Uterus (tissue), 4 donors: Measurements from ENCODE around the gene LCE2D. TPM values are rescaled to one million over a fixed set of nuclear protein-coding genes. Genes with fewer than 3 reads are reported as not detected.

Source experiments
- DNase-seq, 2 donors: peaks; one replicate each; pipeline ENCODE4 v3.0.0-alpha.2; 2019 to 2020
- H3K27ac ChIP-seq, 2 donors: fragments of 200-600 bp; sonication (generic); 1 replicate in 1 of 2; 2 replicates in 1 of 2; pipeline ENCODE4 v1.5.1; 2016 to 2018
- H3K27me3 ChIP-seq, 2 donors: fragments of 200-600 bp; sonication (generic); one replicate each; pipeline ENCODE4 v1.5.1; 2018 to 2019; ENCODE audit warnings: control low read depth in 1 of 2
- H3K36me3 ChIP-seq, 2 donors: fragments of 200-600 bp; sonication (generic); one replicate each; pipeline ENCODE4 v1.5.1; 2019; ENCODE audit warnings: control low read depth in 1 of 2
- H3K4me1 ChIP-seq, 2 donors: fragments of 200-600 bp; sonication (generic); one replicate each; pipeline ENCODE4 v1.5.1; 2018 to 2019; ENCODE audit warnings: control low read depth in 1 of 2
- H3K4me3 ChIP-seq, 2 donors: fragments of 200-600 bp; sonication (generic); 1 replicate in 1 of 2; 2 replicates in 1 of 2; pipeline ENCODE4 v1.5.1; 2018 to 2019; ENCODE audit warnings: mild to moderate bottlenecking in 1 of 2
- H3K9me3 ChIP-seq, 2 donors: fragments of 200-600 bp; sonication (generic); one replicate each; pipeline ENCODE4 v1.5.1; 2019; ENCODE audit warnings: control low read depth in 1 of 2
- POLR2A ChIP-seq, 2 donors: fragments of 450-650 bp; IDR thresholded peaks; one replicate each; pipeline ENCODE4 v1.6.1; 2016; ENCODE audit warnings: antibody characterized with exemption in 2 of 2, mild to moderate bottlenecking in 1 of 2, moderate library complexity in 1 of 2
- intact Hi-C: fragments of 100-400 bp; cut with DNase I; formaldehyde crosslinking; loops from one replicate; pipeline ENCODE4 v1.15.1; 2023; ENCODE audit warnings: low total_unique reads
- total RNA-seq, 4 donors: library from RNA; depleted of rRNA in 3 of 4; stranded (reverse); fragments of >200 nt in 3 of 4; gene quantifications; one replicate each; pipeline versions ENCODE4 v1.1.0 to v1.2.4, GENCODE V29; 2014 to 2023
- TF ChIP-seq, protein P1 (sequence below), 4 experiments: fragments of 200-600 bp in 2 of 4; fragments of 450-650 bp in 2 of 4; sonication (generic) in 2 of 4; IDR thresholded peaks; one replicate each; pipeline ENCODE4 v1.5.1; 2016 to 2019; ENCODE audit warnings: antibody characterized with exemption in 4 of 4, mild to moderate bottlenecking in 2 of 4, moderate library complexity in 1 of 4
- donor health status: DM: yes; HTN: yes; CAD: no.

LCE2D gene
- total RNA-seq, 4 donors from 2014 or later = not detected

DNA sequence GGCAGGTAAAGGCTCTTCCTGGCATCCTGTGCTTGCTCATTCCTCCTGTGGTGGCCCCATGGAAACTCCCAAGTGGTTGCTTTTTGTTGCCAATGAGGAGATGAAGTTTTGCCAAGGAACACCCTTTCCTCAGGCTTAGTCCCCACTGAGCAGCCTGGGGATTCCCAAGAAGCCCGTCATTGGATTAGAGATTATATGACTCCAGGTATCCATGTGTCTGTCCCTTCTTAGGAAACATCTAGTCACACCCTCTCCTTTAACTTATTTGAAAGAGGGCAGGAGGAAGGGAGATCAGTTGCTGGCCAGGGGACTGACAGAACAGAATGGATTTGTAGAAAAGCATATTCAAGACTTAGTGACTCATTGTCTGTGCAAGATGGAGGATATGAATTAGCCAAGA, 36.4 kb upstream of the LCE2D start:
- H3K4me1 ChIP-seq = no peaks in the 10 kb centered on the region
- TF ChIP-seq POLR2A (IDR thresholded peaks at IDR 0.05) = no peak
- TF ChIP-seq, protein P1, sequence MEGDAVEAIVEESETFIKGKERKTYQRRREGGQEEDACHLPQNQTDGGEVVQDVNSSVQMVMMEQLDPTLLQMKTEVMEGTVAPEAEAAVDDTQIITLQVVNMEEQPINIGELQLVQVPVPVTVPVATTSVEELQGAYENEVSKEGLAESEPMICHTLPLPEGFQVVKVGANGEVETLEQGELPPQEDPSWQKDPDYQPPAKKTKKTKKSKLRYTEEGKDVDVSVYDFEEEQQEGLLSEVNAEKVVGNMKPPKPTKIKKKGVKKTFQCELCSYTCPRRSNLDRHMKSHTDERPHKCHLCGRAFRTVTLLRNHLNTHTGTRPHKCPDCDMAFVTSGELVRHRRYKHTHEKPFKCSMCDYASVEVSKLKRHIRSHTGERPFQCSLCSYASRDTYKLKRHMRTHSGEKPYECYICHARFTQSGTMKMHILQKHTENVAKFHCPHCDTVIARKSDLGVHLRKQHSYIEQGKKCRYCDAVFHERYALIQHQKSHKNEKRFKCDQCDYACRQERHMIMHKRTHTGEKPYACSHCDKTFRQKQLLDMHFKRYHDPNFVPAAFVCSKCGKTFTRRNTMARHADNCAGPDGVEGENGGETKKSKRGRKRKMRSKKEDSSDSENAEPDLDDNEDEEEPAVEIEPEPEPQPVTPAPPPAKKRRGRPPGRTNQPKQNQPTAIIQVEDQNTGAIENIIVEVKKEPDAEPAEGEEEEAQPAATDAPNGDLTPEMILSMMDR (IDR thresholded peaks at IDR 0.05) = no peak
- no peaks in the 10 kb centered on the region for H3K9me3 ChIP-seq
- no peak overlapping the region for H3K4me3 ChIP-seq
- H3K36me3 ChIP-seq = no peaks in the 10 kb centered on the region
- no peaks in the 10 kb centered on the region for H3K27me3 ChIP-seq
- no peak for DNase-seq
- intact Hi-C loops = no loop called here
- no peak overlapping the region for H3K27ac ChIP-seq

DNA sequence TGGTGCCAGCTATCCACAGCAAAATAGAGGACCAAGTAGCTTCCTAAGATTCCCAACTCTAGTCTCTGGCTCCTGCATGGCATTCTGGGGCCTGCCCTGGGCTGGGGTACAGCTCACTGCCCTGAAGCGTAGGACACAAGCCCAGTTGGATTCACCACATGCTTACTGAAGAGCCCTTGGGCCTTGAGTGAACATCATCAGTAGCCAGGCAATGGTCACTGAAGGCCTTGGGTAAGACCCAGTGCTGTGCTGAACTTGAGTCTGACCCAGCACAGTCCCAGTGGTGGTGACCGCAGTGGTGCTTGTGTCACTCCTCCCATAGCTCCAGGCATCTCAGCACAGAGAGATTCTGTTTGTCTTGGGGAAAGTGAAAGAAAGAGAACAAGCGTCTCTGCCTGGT, 32.6 kb upstream of the LCE2D start:
- Histone ChIP-seq H3K27ac (no peak overlapping the region), H3K27me3 (no peaks in the 10 kb centered on the region), H3K4me3 (no peak overlapping the region), H3K4me1 (no peaks in the 10 kb centered on the region), H3K36me3 (no peaks in the 10 kb centered on the region), H3K9me3 (no peaks in the 10 kb centered on the region)
- DNase-seq = no peak
- no peak for TF ChIP-seq POLR2A (IDR thresholded peaks at IDR 0.05)
- TF ChIP-seq, protein P1 (IDR thresholded peaks at IDR 0.05) = no peak
- intact Hi-C loops = no loop called here

DNA sequence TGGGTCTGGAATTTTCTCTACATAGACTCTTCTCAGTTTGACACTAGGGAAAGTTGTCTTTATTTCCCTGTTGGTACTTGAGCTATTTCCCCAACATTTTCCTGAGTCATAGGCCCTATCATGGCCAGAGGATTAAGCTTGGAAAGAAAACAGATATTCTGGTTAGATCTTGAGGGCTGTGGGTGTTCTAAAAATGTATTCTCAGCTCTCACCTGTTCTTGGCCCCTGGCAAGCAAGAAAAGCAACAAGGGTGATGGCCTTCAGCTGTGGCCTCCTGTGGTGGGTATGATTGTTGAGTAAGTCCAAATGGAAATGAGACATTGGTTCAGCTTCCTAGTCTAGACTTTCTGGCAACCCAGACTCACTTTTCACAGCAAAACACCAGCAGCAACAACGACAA, 22.8 kb upstream of the LCE2D start:
- no peak overlapping the region for H3K27ac ChIP-seq
- no peaks in the 10 kb centered on the region for H3K4me1 ChIP-seq
- no peak overlapping the region for H3K4me3 ChIP-seq
- no peaks in the 10 kb centered on the region for H3K9me3 ChIP-seq
- DNase-seq = no peak
- intact Hi-C loops = no loop called here
- TF ChIP-seq, protein P1 (IDR thresholded peaks at IDR 0.05) = no peak
- no peak for TF ChIP-seq POLR2A (IDR thresholded peaks at IDR 0.05)
- no peaks in the 10 kb centered on the region for H3K36me3 ChIP-seq
- H3K27me3 ChIP-seq = no peaks in the 10 kb centered on the region

DNA sequence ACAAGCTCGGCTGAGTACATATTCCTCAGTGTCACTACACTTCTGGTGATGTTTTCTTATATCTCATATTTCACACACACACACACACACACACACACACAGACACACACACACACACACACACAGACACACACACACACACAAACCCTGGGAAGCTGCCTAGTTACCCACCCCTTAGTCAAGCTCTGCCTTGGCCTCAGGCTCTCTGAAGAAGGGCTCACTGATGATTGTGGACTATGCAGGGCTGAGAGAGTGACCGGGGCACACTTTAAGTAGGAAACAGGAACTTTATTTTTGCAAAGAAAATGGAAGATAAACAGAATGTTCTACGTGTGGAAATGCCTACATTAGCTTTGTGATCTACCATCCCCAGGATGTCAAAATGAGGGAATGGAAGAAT, 19.2 kb upstream of the LCE2D start:
- no peaks in the 10 kb centered on the region for H3K9me3 ChIP-seq
- DNase-seq = no peak
- H3K4me1 ChIP-seq = no peaks in the 10 kb centered on the region
- no peaks in the 10 kb centered on the region for H3K36me3 ChIP-seq
- no peaks in the 10 kb centered on the region for H3K27me3 ChIP-seq
- TF ChIP-seq POLR2A (IDR thresholded peaks at IDR 0.05) = no peak
- TF ChIP-seq, protein P1 (IDR thresholded peaks at IDR 0.05) = no peak
- intact Hi-C loops = no loop called here
- H3K4me3 ChIP-seq = no peak overlapping the region
- no peak overlapping the region for H3K27ac ChIP-seq

DNA sequence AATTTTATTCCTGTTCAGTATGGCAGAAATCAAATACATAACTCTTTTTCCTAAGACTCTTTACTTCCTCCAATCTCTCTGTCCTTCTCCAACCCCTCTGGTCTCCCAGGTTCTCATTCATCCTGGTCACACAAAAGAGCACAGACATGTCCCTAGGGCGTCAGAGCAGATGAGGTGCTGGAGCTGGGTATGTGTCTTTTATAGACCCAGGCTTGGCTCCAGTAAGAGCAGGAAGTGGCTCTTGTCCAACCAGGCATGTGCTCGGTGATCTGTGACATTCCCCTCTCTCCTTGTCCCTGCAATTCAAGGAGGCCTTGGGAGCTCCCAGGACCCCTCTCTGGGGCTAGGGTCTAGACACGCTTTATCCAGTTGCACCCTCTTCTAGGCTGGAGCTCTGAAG, 18.0 kb upstream of the LCE2D start:
- Histone ChIP-seq H3K27ac (no peak overlapping the region), H3K9me3 (no peaks in the 10 kb centered on the region), H3K27me3 (no peaks in the 10 kb centered on the region), H3K4me3 (no peak overlapping the region), H3K4me1 (no peaks in the 10 kb centered on the region), H3K36me3 (no peaks in the 10 kb centered on the region)
- intact Hi-C loops = no loop called here
- DNase-seq = no peak
- TF ChIP-seq, protein P1 (IDR thresholded peaks at IDR 0.05) = no peak
- no peak for TF ChIP-seq POLR2A (IDR thresholded peaks at IDR 0.05)
